Sigmoid colon (tissue), 7 donors: ENCODE measurements around the gene CD2BP2. TPM values are rescaled to one million over a fixed set of nuclear protein-coding genes. Genes with fewer than 3 reads are reported as not detected.
"Not testable (repeated sequence)": the region's sequence is repeated elsewhere in the genome, so short reads cannot be mapped to it uniquely, and the experiment has no call there.

Source experiments
- DNase-seq: peaks from one replicate; pipeline ENCODE4 v3.0.0-alpha.2; 2019
- H3K27ac ChIP-seq, 4 donors: fragments of 200-600 bp; sonication (generic); one replicate each; pipeline ENCODE4 v1.5.1; 2016 to 2019; ENCODE audit warnings: mild to moderate bottlenecking in 1 of 4
- H3K27me3 ChIP-seq, 3 donors: fragments of 200-600 bp; sonication (generic); one replicate each; pipeline ENCODE4 v1.5.1; 2019; ENCODE audit warnings: mild to moderate bottlenecking in 1 of 3
- H3K36me3 ChIP-seq, 4 donors: fragments of 200-600 bp; sonication (generic); one replicate each; pipeline ENCODE4 v1.5.1; 2016 to 2019
- H3K4me1 ChIP-seq, 4 donors: fragments of 200-600 bp; sonication (generic); one replicate each; pipeline ENCODE4 v1.5.1; 2017 to 2019
- H3K4me3 ChIP-seq, 4 donors: fragments of 200-600 bp; sonication (generic); one replicate each; pipeline ENCODE4 v1.5.1; 2017 to 2019; ENCODE audit warnings: mild to moderate bottlenecking in 2 of 4, moderate library complexity in 1 of 4
- H3K9me3 ChIP-seq, 4 donors: fragments of 200-600 bp in 3 of 4; sonication (generic) in 3 of 4; one replicate each; pipeline versions ENCODE4 v1.5.1 to v1.6.1; 2013 to 2019
- CTCF ChIP-seq, 4 experiments: fragments of 450-650 bp in 3 of 4; fragments of 200-600 bp in 1 of 4; IDR thresholded peaks; one replicate each; pipeline ENCODE4 v1.5.1; 2016 to 2019; ENCODE audit warnings: antibody characterized with exemption in 4 of 4, mild to moderate bottlenecking in 3 of 4, moderate library complexity in 2 of 4
- EP300 ChIP-seq, 4 donors: sonication (generic); formaldehyde crosslinking; IDR thresholded peaks; one replicate each; pipeline ENCODE4 v1.6.1; 2017; ENCODE audit warnings: antibody characterized with exemption in 4 of 4
- POLR2A ChIP-seq, 2 donors: fragments of 450-650 bp; IDR thresholded peaks; one replicate each; pipeline ENCODE4 v1.6.1; 2016; ENCODE audit warnings: antibody characterized with exemption in 2 of 2, mild to moderate bottlenecking in 2 of 2, moderate library complexity in 2 of 2
- POLR2AphosphoS5 ChIP-seq, 4 donors: sonication (generic); formaldehyde crosslinking; IDR thresholded peaks; one replicate each; pipeline ENCODE4 v1.6.1; 2017; ENCODE audit warnings: antibody characterized with exemption in 4 of 4
- WGBS, 2 donors: extraction: QIAGEN DNeasy Blood & Tissue Kit; methylation state at CpG; one replicate each; pipeline ENCODE4 v1.1.7; 2013; 5-methylcytosine and 5-hydroxymethylcytosine counted together
- intact Hi-C: fragments of 100-400 bp; cut with DNase I; formaldehyde crosslinking; loops from one replicate; pipeline ENCODE4 v1.15.1; 2023
- polyA plus RNA-seq, 3 donors: library from polyadenylated mRNA; stranded (reverse); fragments of 200-250 nt; gene quantifications; one replicate each; pipeline ENCODE4 v1.2.3, GENCODE V29; 2013
- total RNA-seq, 4 donors: library from RNA; depleted of rRNA; stranded (reverse); fragments of >200 nt; gene quantifications; one replicate each; pipeline ENCODE4 v1.1.0, GENCODE V29; 2016
- donor health status: healthy with polysubstance abuse.
- donor health status: Bipolar disorder and iron deficiency.
- donor health status: healthy.

Gene CD2BP2
- total and polyA plus RNA-seq, 7 donors = 29.9 to 57.3 (median 47.1) TPM

- Histone ChIP-seq H3K27me3 (no peaks in the 10 kb centered on the region), H3K4me1 (peaks cover 0 to 7% (median 6%) of the 10 kb centered on the region in 4 donors), H3K36me3 (no peaks in the 10 kb centered on the region), H3K27ac (peak overlapping the region; percentile 94 to 99 (median 96)), H3K4me3 (peak overlapping the region; percentile 69 to 98 (median 72)), H3K9me3 (no peaks in the 10 kb centered on the region)
- peak; percentile 70 for DNase-seq
- intact Hi-C loops = loop anchor here (1.0 to 5.0 kb wide), 2 partner anchors 16 to 71 kb away; partner anchors contain the start of gene ZNF771
- no peak for TF ChIP-seq EP300 (IDR thresholded peaks at IDR 0.05)
- no peak for TF ChIP-seq POLR2AphosphoS5 (IDR thresholded peaks at IDR 0.05)
- TF ChIP-seq CTCF (IDR thresholded peaks at IDR 0.05) = no peak
- no peak for TF ChIP-seq POLR2A (IDR thresholded peaks at IDR 0.05)
- 32 to 39% methylated on average over 17 of the region's 17 CpGs for WGBS, 2 donors
Measured at GRCh38 chr16:30335598-30336474, 19.3 kb downstream of the CD2BP2 start.

- intact Hi-C loops = loop anchor here (1.0 to 5.0 kb wide), 2 partner anchors 17 to 72 kb away; partner anchors contain the start of gene ZNF771
- peak; percentile 63 to 73 for TF ChIP-seq POLR2A (IDR thresholded peaks at IDR 0.05)
- peak; percentile 43 to 83 (median 82) for TF ChIP-seq POLR2AphosphoS5 (IDR thresholded peaks at IDR 0.05)
- H3K36me3 ChIP-seq, H3K4me1 ChIP-seq, H3K27me3 ChIP-seq, H3K9me3 ChIP-seq: not testable (repeated sequence)
- peak overlapping the region; percentile 69 to 98 (median 72) for H3K4me3 ChIP-seq
- peak; percentile 92 for DNase-seq
- H3K27ac ChIP-seq = peak overlapping the region; percentile 94 to 99 (median 96)
- WGBS, 2 donors = 0% methylated on average over 70 of the region's 70 CpGs
Measured at GRCh38 chr16:30335028-30335597, 20.0 kb downstream of the CD2BP2 start.

GRCh38 chr16:30334473-30334989 lies 20.6 kb downstream of the CD2BP2 start:
- intact Hi-C loops, H3K36me3 ChIP-seq, H3K27me3 ChIP-seq, H3K9me3 ChIP-seq, H3K4me1 ChIP-seq: not testable (repeated sequence)
- peak overlapping the region; percentile 94 to 99 (median 96) for H3K27ac ChIP-seq
- H3K4me3 ChIP-seq = peak overlapping the region; percentile 69 to 98 (median 72)
- WGBS, 2 donors = 0% methylated on average over 28 of the region's 33 CpGs
- peak; percentile 90 for DNase-seq

GRCh38 chr16:30324220-30324619 lies 30.9 kb downstream of the CD2BP2 start:
- intact Hi-C loops, H3K9me3 ChIP-seq, H3K36me3 ChIP-seq, H3K27ac ChIP-seq, DNase-seq, H3K4me3 ChIP-seq, H3K27me3 ChIP-seq, H3K4me1 ChIP-seq: not testable (repeated sequence)
- 94 to 96% methylated on average over 6 of the region's 6 CpGs for WGBS, 2 donors

- H3K4me3 ChIP-seq, H3K36me3 ChIP-seq, H3K9me3 ChIP-seq, H3K4me1 ChIP-seq, H3K27ac ChIP-seq, intact Hi-C loops, H3K27me3 ChIP-seq, DNase-seq: not testable (repeated sequence)
- WGBS, 2 donors = 51 to 81% methylated on average over 2 of the region's 2 CpGs
Measured at GRCh38 chr16:30318647-30319046, 36.5 kb downstream of the CD2BP2 start.

- H3K36me3 ChIP-seq, H3K4me3 ChIP-seq, H3K9me3 ChIP-seq, intact Hi-C loops, H3K27ac ChIP-seq, H3K4me1 ChIP-seq, H3K27me3 ChIP-seq, DNase-seq: not testable (repeated sequence)
- 91% methylated on average over 3 of the region's 4 CpGs for WGBS, 2 donors
Measured at GRCh38 chr16:30310937-30311336, 44.2 kb downstream of the CD2BP2 start.

- DNase-seq, H3K9me3 ChIP-seq, H3K27me3 ChIP-seq, H3K4me3 ChIP-seq, H3K27ac ChIP-seq, intact Hi-C loops, H3K36me3 ChIP-seq, H3K4me1 ChIP-seq: not testable (repeated sequence)
- WGBS, 2 donors = 89 to 95% methylated on average over 5 of the region's 5 CpGs
Measured at GRCh38 chr16:30309255-30309654, 45.9 kb downstream of the CD2BP2 start.

Other genes with a start within 250 kb of the CD2BP2 start
- 1 to 10 TPM in 3 of 4 donors, under 1 TPM in 1; 0.54 to 8.0 (median 2.9) TPM for gene GDPD3, start 241.8 kb downstream of the CD2BP2 start, total RNA-seq
- gene GDPD3, start 241.8 kb downstream of the CD2BP2 start, polyA plus RNA-seq = 10 to 100 TPM; 17.4 to 68.8 (median 19.0) TPM
- gene MAPK3, start 232.1 kb downstream of the CD2BP2 start, total RNA-seq = 10 to 100 TPM; 43.8 to 59.9 (median 57.6) TPM
- 100 to 1,000 TPM; 214 to 365 (median 321) TPM for gene MAPK3, start 232.1 kb downstream of the CD2BP2 start, polyA plus RNA-seq
- 10 to 100 TPM; 14.7 to 28.0 (median 24.4) TPM for gene CORO1A, start 171.7 kb downstream of the CD2BP2 start, total RNA-seq
- 100 to 1,000 TPM in 1 of 3 donors, 10 to 100 TPM in 2; 35.8 to 309 (median 40.2) TPM for gene CORO1A, start 171.7 kb downstream of the CD2BP2 start, polyA plus RNA-seq
- gene BOLA2B, start 161.6 kb downstream of the CD2BP2 start, total RNA-seq = 100 to 1,000 TPM in 3 of 4 donors, 10 to 100 TPM in 1; 35.4 to 186 (median 152) TPM
- 100 to 1,000 TPM; 414 to 509 (median 434) TPM for gene BOLA2B, start 161.6 kb downstream of the CD2BP2 start, polyA plus RNA-seq
- 10 to 100 TPM; 12.0 to 29.6 (median 18.1) TPM for gene SLX1A, start 161.4 kb downstream of the CD2BP2 start, total RNA-seq
- 10 to 100 TPM; 46.8 to 77.9 (median 61.9) TPM for gene SLX1A, start 161.4 kb downstream of the CD2BP2 start, polyA plus RNA-seq
- gene SULT1A3, start 156.1 kb downstream of the CD2BP2 start, total RNA-seq = 10 to 100 TPM in 3 of 4 donors, 1 to 10 TPM in 1; 8.0 to 26.9 (median 20.3) TPM
- 10 to 100 TPM; 17.4 to 21.0 (median 20.1) TPM for gene SULT1A3, start 156.1 kb downstream of the CD2BP2 start, polyA plus RNA-seq
- 1 to 10 TPM in 3 of 4 donors, under 1 TPM in 1; 0.82 to 5.3 (median 2.6) TPM for gene NPIPB13, start 106.8 kb downstream of the CD2BP2 start, total RNA-seq
- gene NPIPB13, start 106.8 kb downstream of the CD2BP2 start, polyA plus RNA-seq = 1 to 10 TPM in 1 of 3 donors, under 1 TPM in 2; 0.60 to 6.9 (median 0.92) TPM
- 10 to 100 TPM; 14.5 to 25.2 (median 19.2) TPM for gene TBC1D10B, start 15.2 kb upstream of the CD2BP2 start, total RNA-seq
- gene TBC1D10B, start 15.2 kb upstream of the CD2BP2 start, polyA plus RNA-seq = 10 to 100 TPM; 24.6 to 38.3 (median 25.0) TPM
- not detected for gene MYL11, start 19.5 kb upstream of the CD2BP2 start, total RNA-seq
- not detected for gene MYL11, start 19.5 kb upstream of the CD2BP2 start, polyA plus RNA-seq
- 1 to 10 TPM in 3 of 4 donors, under 1 TPM in 1; 0.82 to 5.8 (median 1.9) TPM for gene SEPTIN1, start 27.3 kb upstream of the CD2BP2 start, total RNA-seq
- 10 to 100 TPM in 1 of 3 donors, 1 to 10 TPM in 2; 1.2 to 46.6 (median 2.4) TPM for gene SEPTIN1, start 27.3 kb upstream of the CD2BP2 start, polyA plus RNA-seq
- gene ZNF48, start 40.1 kb upstream of the CD2BP2 start, total RNA-seq = 10 to 100 TPM in 3 of 4 donors, 1 to 10 TPM in 1; 8.1 to 12.8 (median 11.4) TPM
- 1 to 10 TPM; 2.4 to 5.9 (median 2.8) TPM for gene ZNF48, start 40.1 kb upstream of the CD2BP2 start, polyA plus RNA-seq
- 10 to 100 TPM; 17.4 to 30.7 (median 20.3) TPM for gene ZNF771, start 52.3 kb upstream of the CD2BP2 start, total RNA-seq
- gene ZNF771, start 52.3 kb upstream of the CD2BP2 start, polyA plus RNA-seq = 1 to 10 TPM; 2.5 to 5.2 (median 3.0) TPM
- gene DCTPP1, start 74.7 kb upstream of the CD2BP2 start, total RNA-seq = 10 to 100 TPM; 10.5 to 19.9 (median 16.5) TPM
- 100 to 1,000 TPM; 140 to 175 (median 156) TPM for gene DCTPP1, start 74.7 kb upstream of the CD2BP2 start, polyA plus RNA-seq
- 10 to 100 TPM; 25.0 to 32.3 (median 25.3) TPM for gene SEPHS2, start 90.6 kb upstream of the CD2BP2 start, total RNA-seq
- 100 to 1,000 TPM in 2 of 3 donors, 10 to 100 TPM in 1; 80.5 to 213 (median 175) TPM for gene SEPHS2, start 90.6 kb upstream of the CD2BP2 start, polyA plus RNA-seq
- gene ITGAL, start 117.4 kb upstream of the CD2BP2 start, total RNA-seq = 1 to 10 TPM; 1.1 to 3.8 (median 2.6) TPM
- gene ITGAL, start 117.4 kb upstream of the CD2BP2 start, polyA plus RNA-seq = 10 to 100 TPM in 1 of 3 donors, 1 to 10 TPM in 1, under 1 TPM in 1; 0.60 to 20.7 (median 2.8) TPM
- 10 to 100 TPM; 32.4 to 55.9 (median 42.7) TPM for gene ZNF768, start 171.3 kb upstream of the CD2BP2 start, total RNA-seq
- 10 to 100 TPM; 46.2 to 61.0 (median 54.8) TPM for gene ZNF768, start 171.3 kb upstream of the CD2BP2 start, polyA plus RNA-seq
- 10 to 100 TPM; 10.3 to 15.5 (median 13.1) TPM for gene ZNF747, start 179.6 kb upstream of the CD2BP2 start, total RNA-seq
- 10 to 100 TPM in 1 of 3 donors, 1 to 10 TPM in 2; 6.0 to 12.0 (median 8.3) TPM for gene ZNF747, start 179.6 kb upstream of the CD2BP2 start, polyA plus RNA-seq
- 1 to 10 TPM; 6.1 to 8.6 (median 8.1) TPM for gene ZNF764, start 203.1 kb upstream of the CD2BP2 start, total RNA-seq
- gene ZNF764, start 203.1 kb upstream of the CD2BP2 start, polyA plus RNA-seq = 1 to 10 TPM; 3.5 to 7.7 (median 4.8) TPM
- 10 to 100 TPM; 21.9 to 32.8 (median 25.4) TPM for gene ZNF688, start 216.4 kb upstream of the CD2BP2 start, total RNA-seq
- 10 to 100 TPM; 16.7 to 22.8 (median 18.0) TPM for gene ZNF688, start 216.4 kb upstream of the CD2BP2 start, polyA plus RNA-seq
- 10 to 100 TPM in 1 of 4 donors, 1 to 10 TPM in 3; 5.9 to 19.9 (median 7.9) TPM for gene ZNF785, start 230.4 kb upstream of the CD2BP2 start, total RNA-seq
- 1 to 10 TPM in 2 of 3 donors, under 1 TPM in 1; 0.92 to 9.5 (median 2.4) TPM for gene ZNF785, start 230.4 kb upstream of the CD2BP2 start, polyA plus RNA-seq